Stomach (tissue), 9 donors: ENCODE data around the gene TROAP. TPM values are rescaled to one million over a fixed set of nuclear protein-coding genes. Genes with fewer than 3 reads are reported as not detected.
A peak's percentile ranks its signal among the peaks of the same experiment; 100 is the strongest.

Experiments used
- DNase-seq, 2 donors: peaks; one replicate each; pipeline versions ENCODE4 v3.0.0 to v3.0.0-alpha.2; 2013 to 2019
- H3K27ac ChIP-seq, 5 donors: fragments of 200-600 bp in 4 of 5; sonication (generic) in 4 of 5; one replicate each; pipeline ENCODE4 v1.5.1; 2013 to 2019; ENCODE audit warnings: mild to moderate bottlenecking in 1 of 5, moderate library complexity in 1 of 5
- H3K27me3 ChIP-seq, 3 donors: fragments of 200-600 bp; sonication (generic); one replicate each; pipeline ENCODE4 v1.5.1; 2017 to 2019; ENCODE audit warnings: mixed run types in 1 of 3
- H3K36me3 ChIP-seq, 4 donors: fragments of 200-600 bp; sonication (generic); 1 replicate in 3 of 4; 2 replicates in 1 of 4; pipeline ENCODE4 v1.5.1; 2016 to 2019
- H3K4me1 ChIP-seq, 4 donors: fragments of 200-600 bp; sonication (generic); one replicate each; pipeline ENCODE4 v1.5.1; 2016 to 2019
- H3K4me3 ChIP-seq, 4 donors: fragments of 200-600 bp; sonication (generic) in 3 of 4; one replicate each; pipeline ENCODE4 v1.5.1; 2016 to 2019; ENCODE audit warnings: mild to moderate bottlenecking in 1 of 4
- H3K9me3 ChIP-seq, 4 donors: fragments of 200-600 bp; sonication (generic); one replicate each; pipeline ENCODE4 v1.5.1; 2016 to 2019
- EP300 ChIP-seq: sonication (generic); formaldehyde crosslinking; IDR thresholded peaks from one replicate; pipeline ENCODE4 v1.6.1; 2017; ENCODE audit warnings: antibody characterized with exemption
- POLR2A ChIP-seq, 4 donors: fragments of 450-650 bp; IDR thresholded peaks; one replicate each; pipeline ENCODE4 v1.6.1; 2016; ENCODE audit warnings: antibody characterized with exemption in 4 of 4, control low read depth in 2 of 4, mild to moderate bottlenecking in 1 of 4, moderate library complexity in 1 of 4
- POLR2AphosphoS5 ChIP-seq, 3 donors: sonication (generic); formaldehyde crosslinking; IDR thresholded peaks; one replicate each; pipeline ENCODE4 v1.6.1; 2016; ENCODE audit warnings: antibody characterized with exemption in 3 of 3
- WGBS, 5 donors: extraction: QIAGEN DNeasy Blood & Tissue Kit in 3 of 5; methylation state at CpG; one replicate each; pipeline versions ENCODE4 v1.1.5 to v1.1.7; 2013 to 2018; 5-methylcytosine and 5-hydroxymethylcytosine counted together
- intact Hi-C: fragments of 100-400 bp; cut with DNase I; formaldehyde crosslinking; loops from one replicate; pipeline ENCODE4 v1.15.1; 2023; ENCODE audit warnings: low total_unique reads
- polyA plus RNA-seq, 3 donors: library from polyadenylated mRNA; stranded (reverse); fragments of 200-250 nt; gene quantifications; one replicate each; pipeline ENCODE4 v1.2.3, GENCODE V29; 2013
- total RNA-seq, 5 donors: library from RNA; depleted of rRNA; stranded (reverse); fragments of >200 nt; gene quantifications; one replicate each; pipeline versions ENCODE4 v1.1.0 to v1.2.3, GENCODE V29; 2014 to 2016
- TF ChIP-seq, protein P1 (sequence below), 7 experiments: fragments of 450-650 bp in 4 of 7; fragments of 200-600 bp in 3 of 7; sonication (generic) in 3 of 7; IDR thresholded peaks; one replicate each; pipeline ENCODE4 v1.5.1; 2016 to 2019; ENCODE audit warnings: antibody characterized with exemption in 7 of 7, control low read depth in 2 of 7, mild to moderate bottlenecking in 1 of 7
- donor health status: healthy with polysubstance abuse.
- donor health status: Bipolar disorder and iron deficiency.
- donor health status: healthy.

Gene TROAP
- total and polyA plus RNA-seq, 8 donors: 1.4 to 54.2 (median 8.7) TPM

- Histone ChIP-seq H3K27me3 (peaks cover 11 to 98% (median 46%) of the 10 kb centered on the region in 3 donors), H3K4me3 (no peak overlapping the region), H3K27ac (no peak overlapping the region), H3K36me3 (no peaks in the 10 kb centered on the region), H3K9me3 (no peaks in the 10 kb centered on the region), H3K4me1 (peaks cover 28 to 38% (median 34%) of the 10 kb centered on the region in 4 donors)
- intact Hi-C loops: loop anchor here (5.0 kb wide), 1 partner anchor 52 kb away; no protein-coding TSS in a partner anchor
- no peak for TF ChIP-seq POLR2AphosphoS5 (IDR thresholded peaks at IDR 0.05)
- no peak for TF ChIP-seq EP300
- TF ChIP-seq, protein P1, sequence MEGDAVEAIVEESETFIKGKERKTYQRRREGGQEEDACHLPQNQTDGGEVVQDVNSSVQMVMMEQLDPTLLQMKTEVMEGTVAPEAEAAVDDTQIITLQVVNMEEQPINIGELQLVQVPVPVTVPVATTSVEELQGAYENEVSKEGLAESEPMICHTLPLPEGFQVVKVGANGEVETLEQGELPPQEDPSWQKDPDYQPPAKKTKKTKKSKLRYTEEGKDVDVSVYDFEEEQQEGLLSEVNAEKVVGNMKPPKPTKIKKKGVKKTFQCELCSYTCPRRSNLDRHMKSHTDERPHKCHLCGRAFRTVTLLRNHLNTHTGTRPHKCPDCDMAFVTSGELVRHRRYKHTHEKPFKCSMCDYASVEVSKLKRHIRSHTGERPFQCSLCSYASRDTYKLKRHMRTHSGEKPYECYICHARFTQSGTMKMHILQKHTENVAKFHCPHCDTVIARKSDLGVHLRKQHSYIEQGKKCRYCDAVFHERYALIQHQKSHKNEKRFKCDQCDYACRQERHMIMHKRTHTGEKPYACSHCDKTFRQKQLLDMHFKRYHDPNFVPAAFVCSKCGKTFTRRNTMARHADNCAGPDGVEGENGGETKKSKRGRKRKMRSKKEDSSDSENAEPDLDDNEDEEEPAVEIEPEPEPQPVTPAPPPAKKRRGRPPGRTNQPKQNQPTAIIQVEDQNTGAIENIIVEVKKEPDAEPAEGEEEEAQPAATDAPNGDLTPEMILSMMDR (IDR thresholded peaks at IDR 0.05): no peak
- no peak for TF ChIP-seq POLR2A (IDR thresholded peaks at IDR 0.05)
- peak in 1 of 2 donors; percentile 3 for DNase-seq
- WGBS, 5 donors: 60 to 75% (median 65%) methylated on average over 6 of the region's 6 CpGs
Observed at GRCh38 chr12:49338830-49339463, 15.9 kb downstream of the TROAP start.

DNA sequence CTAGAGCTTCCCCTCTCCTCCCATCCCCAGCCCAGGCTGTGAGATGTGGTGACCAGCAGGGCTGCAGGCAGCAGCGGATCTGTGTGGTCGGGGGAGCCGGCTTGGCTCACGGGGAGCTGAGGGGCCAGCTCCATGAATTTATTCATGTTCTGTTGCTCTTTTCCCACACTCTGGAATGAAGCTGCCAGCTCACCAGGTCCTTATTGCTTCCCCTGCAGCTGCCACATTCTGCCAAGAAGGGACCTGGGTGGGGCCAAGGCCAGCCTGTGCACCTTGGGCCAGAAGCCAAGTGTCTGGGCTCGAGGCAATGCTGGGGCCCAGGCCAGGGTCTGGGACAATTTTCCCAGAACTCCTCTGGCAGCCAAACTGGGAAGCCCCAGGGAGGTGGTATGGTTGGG is 16.4 kb downstream of the TROAP start:
- WGBS, 5 donors: 26 to 51% (median 34%) methylated on average over 5 of the region's 5 CpGs
- peak; percentile 59 to 67 for DNase-seq
- TF ChIP-seq, protein P1 (IDR thresholded peaks at IDR 0.05): no peak
- TF ChIP-seq POLR2A (IDR thresholded peaks at IDR 0.05) (no peak), POLR2AphosphoS5 (IDR thresholded peaks at IDR 0.05) (no peak), EP300 (no peak)
- H3K4me3 ChIP-seq: no peak overlapping the region
- intact Hi-C loops: loop anchor here (5.0 kb wide), 1 partner anchor 52 kb away; no protein-coding TSS in a partner anchor
- no peaks in the 10 kb centered on the region for H3K9me3 ChIP-seq
- H3K27me3 ChIP-seq: peaks cover 8 to 98% (median 41%) of the 10 kb centered on the region in 3 donors
- peaks cover 28 to 40% (median 35%) of the 10 kb centered on the region in 4 donors for H3K4me1 ChIP-seq
- no peak overlapping the region for H3K27ac ChIP-seq
- no peaks in the 10 kb centered on the region for H3K36me3 ChIP-seq

- peak in 1 of 2 donors; percentile 7 for DNase-seq
Observed at GRCh38 chr12:49340095-49340870, 17.2 kb downstream of the TROAP start.

More at GRCh38 chr12:49340095-49340870, 17.2 kb downstream of the TROAP start:
- H3K36me3 ChIP-seq: no peaks in the 10 kb centered on the region
- H3K4me1 ChIP-seq: peaks cover 35 to 46% (median 40%) of the 10 kb centered on the region in 4 donors
- 69 to 79% (median 75%) methylated on average over 6 of the region's 6 CpGs for WGBS, 5 donors
- peaks cover 8 to 98% (median 41%) of the 10 kb centered on the region in 3 donors for H3K27me3 ChIP-seq
- TF ChIP-seq, protein P1 (IDR thresholded peaks at IDR 0.05): no peak
- no peak for TF ChIP-seq EP300
- TF ChIP-seq POLR2A (IDR thresholded peaks at IDR 0.05): no peak
- no peak for TF ChIP-seq POLR2AphosphoS5 (IDR thresholded peaks at IDR 0.05)
- H3K9me3 ChIP-seq: no peaks in the 10 kb centered on the region
- intact Hi-C loops: no loop called here
- no peak overlapping the region for H3K27ac ChIP-seq
- no peak overlapping the region for H3K4me3 ChIP-seq
